Stimulated activated CD4-positive, alpha-beta T cell treated with anti-CD3 and anti-CD28 coated beads, Interleukin-1b, Interleukin-23, amount 100 ng/mL, for 24 hours (primary cell): Measurements from ENCODE around the gene PLPP1.

ENCODE experiments used
- DNase-seq, 4 experiments: peaks; one replicate each; pipeline ENCODE4 v3.0.0-alpha.2; 2020; ENCODE audit warnings: low read depth in 4 of 4, low spot score in 1 of 4

The PLPP1 gene

GRCh38 chr5:55534436-55535198, at the start of gene PLPP1:
PLPP1 (minus strand) TSS chr5:55534964; CDS start chr5:55534629, 335 bp downstream.
- DNase-seq, result peak; percentile 66 to 77 (median 70)

- no peak for DNase-seq
Measured at GRCh38 chr5:55583578-55583977, 48.8 kb upstream of the PLPP1 start.

- no peak for DNase-seq
Measured at GRCh38 chr5:55582256-55582655, 47.5 kb upstream of the PLPP1 start.

GRCh38 chr5:55580042-55580441, 45.3 kb upstream of the PLPP1 start:
- no peak for DNase-seq

- no peak for DNase-seq
Measured at GRCh38 chr5:55578771-55579170, 44.0 kb upstream of the PLPP1 start.

GRCh38 chr5:55577353-55578060, 42.7 kb upstream of the PLPP1 start:
- DNase-seq, result no peak

GRCh38 chr5:55576661-55577060, 41.9 kb upstream of the PLPP1 start:
- no peak for DNase-seq

GRCh38 chr5:55575815-55576583, 41.2 kb upstream of the PLPP1 start:
- DNase-seq, result no peak

GRCh38 chr5:55572600-55572999, 37.8 kb upstream of the PLPP1 start:
- no peak for DNase-seq

- no peak for DNase-seq
Measured at GRCh38 chr5:55572020-55572419, 37.3 kb upstream of the PLPP1 start.

GRCh38 chr5:55570570-55570969, 35.8 kb upstream of the PLPP1 start:
- no peak for DNase-seq

GRCh38 chr5:55570026-55570425, 35.3 kb upstream of the PLPP1 start:
- no peak for DNase-seq

GRCh38 chr5:55569513-55569865, 34.7 kb upstream of the PLPP1 start:
- DNase-seq, result no peak

- DNase-seq, result no peak
Measured at GRCh38 chr5:55568654-55569512, 34.1 kb upstream of the PLPP1 start.

- DNase-seq, result no peak
Measured at GRCh38 chr5:55564721-55565120, 30.0 kb upstream of the PLPP1 start.

- DNase-seq, result no peak
Measured at GRCh38 chr5:55558484-55558883, 23.7 kb upstream of the PLPP1 start.

- no peak for DNase-seq
Measured at GRCh38 chr5:55557123-55557522, 22.4 kb upstream of the PLPP1 start.

GRCh38 chr5:55554585-55555202, 19.9 kb upstream of the PLPP1 start:
- no peak for DNase-seq

GRCh38 chr5:55551904-55552303, 17.1 kb upstream of the PLPP1 start:
- DNase-seq, result no peak

GRCh38 chr5:55551358-55551757, 16.6 kb upstream of the PLPP1 start:
- DNase-seq, result no peak

- no peak for DNase-seq
Measured at GRCh38 chr5:55547781-55548180, 13.0 kb upstream of the PLPP1 start.
